MM.1S (cell line): ENCODE data around the gene RALY.

Experiments used
- CTCF ChIP-seq: fragments of 300-600 bp; sonication (generic); IDR thresholded peaks from 2 replicates; pipeline ENCODE4 v1.5.1; 2016; ENCODE audit warnings: antibody characterized with exemption, low read length, mixed read lengths
- EZH2 ChIP-seq: fragments of 300-600 bp; sonication (generic); optimal IDR thresholded peaks from 2 replicates; pipeline ENCODE3; 2017; ENCODE audit warnings: low read depth, mild to moderate bottlenecking, antibody characterized with exemption, low read length, mixed read lengths

GRCh38 chr20:34079818-34080217 lies 86.1 kb downstream of the RALY start:
- TF ChIP-seq CTCF (no peak), EZH2 (no peak)
